Amniotic stem cell (primary cell): ENCODE results near the gene RASD2.
A peak's percentile ranks its signal among the peaks of the same experiment; 100 is the strongest.

Experiments used
- DNase-seq: peaks from one replicate; lab custom pipeline; 2025; lab: John Stamatoyannopoulos, UW

The RASD2 gene

GRCh38 chr22:35560366-35560765 lies 19.7 kb downstream of the RASD2 start:
- DNase-seq = no peak

- no peak for DNase-seq
These were observed 20.2 kb downstream of the RASD2 start for GRCh38 chr22:35560824-35561223.

DNA sequence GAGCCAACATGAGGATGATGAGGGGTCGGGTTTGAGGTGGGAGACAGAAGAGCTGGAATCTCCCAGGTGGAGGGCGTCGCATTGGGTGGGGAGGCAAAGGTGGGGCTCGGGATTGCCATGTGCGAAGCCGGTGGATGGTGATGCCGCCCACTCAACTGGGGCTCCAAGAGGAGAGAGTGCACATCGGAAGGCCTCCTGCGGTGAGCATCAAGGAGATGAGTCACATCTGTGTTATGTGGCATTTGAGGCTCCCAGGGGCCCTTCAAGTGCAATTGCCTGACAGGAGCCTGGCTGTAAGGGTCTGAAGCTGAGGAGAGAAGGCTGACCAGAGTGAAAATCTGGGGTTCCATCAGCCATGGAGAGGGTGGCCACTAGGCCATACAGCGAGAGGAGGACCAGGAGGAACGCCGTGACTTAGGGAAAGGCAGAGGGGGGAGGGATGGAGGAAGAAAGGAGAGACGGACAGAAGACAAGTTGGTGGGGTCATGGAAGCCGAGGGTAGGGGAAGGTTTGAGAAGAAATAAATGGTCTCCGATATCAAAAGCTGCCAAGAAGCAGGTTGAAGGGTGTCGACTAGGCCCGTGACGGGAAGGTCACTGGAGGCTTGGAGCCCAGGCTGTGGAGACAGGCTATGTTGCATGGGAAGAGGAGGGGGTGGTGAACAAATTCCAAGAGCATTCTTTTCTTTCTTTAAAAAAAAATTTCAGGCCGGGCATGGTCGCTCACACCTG lies 21.3 kb downstream of the RASD2 start:
- DNase-seq = no peak

- no peak for DNase-seq
These were observed 22.6 kb downstream of the RASD2 start for GRCh38 chr22:35563211-35563610.

DNA sequence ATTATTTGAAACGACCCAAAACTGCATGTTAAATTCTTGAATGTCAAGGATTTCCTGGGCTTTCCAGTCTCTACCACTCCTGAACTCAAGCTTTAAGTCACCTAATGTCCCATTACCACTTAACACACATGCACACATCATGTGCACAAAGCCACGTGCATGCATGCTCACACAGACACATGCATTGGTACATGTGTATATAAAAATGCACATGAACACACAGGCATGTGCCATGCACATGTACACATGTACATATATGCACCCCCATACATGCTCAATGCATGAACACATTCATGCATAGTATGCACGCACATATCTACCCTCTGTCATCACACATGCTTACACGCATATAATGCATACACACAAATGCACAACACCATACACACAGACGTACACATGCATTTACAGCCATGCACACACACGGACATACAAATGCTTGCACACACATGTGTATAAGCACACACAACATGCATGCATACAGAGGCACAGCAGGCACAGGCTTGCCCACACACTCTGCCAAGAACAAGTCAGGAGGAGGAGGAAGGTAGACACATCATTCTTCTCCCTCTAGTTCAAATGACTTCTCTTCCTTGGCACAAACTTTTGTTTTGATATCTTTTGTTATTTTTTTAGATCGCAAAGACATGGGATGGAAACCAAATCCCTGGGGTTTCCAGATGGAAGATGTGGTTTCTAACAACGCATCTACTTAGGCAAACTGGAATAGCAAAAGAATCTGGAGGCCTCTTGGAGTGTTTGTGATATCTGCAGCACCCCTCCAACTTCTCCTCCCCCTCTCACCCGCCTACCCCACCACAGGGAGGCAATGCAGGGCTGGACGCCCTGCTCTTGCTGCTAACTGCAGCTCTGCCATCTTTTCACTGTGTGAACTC lies 24.6 kb downstream of the RASD2 start:
- no peak for DNase-seq

- DNase-seq = no peak
These were observed 26.9 kb downstream of the RASD2 start for GRCh38 chr22:35567351-35568141.

GRCh38 chr22:35568751-35569739 lies 28.4 kb downstream of the RASD2 start:
- peak; percentile 14 for DNase-seq

DNA sequence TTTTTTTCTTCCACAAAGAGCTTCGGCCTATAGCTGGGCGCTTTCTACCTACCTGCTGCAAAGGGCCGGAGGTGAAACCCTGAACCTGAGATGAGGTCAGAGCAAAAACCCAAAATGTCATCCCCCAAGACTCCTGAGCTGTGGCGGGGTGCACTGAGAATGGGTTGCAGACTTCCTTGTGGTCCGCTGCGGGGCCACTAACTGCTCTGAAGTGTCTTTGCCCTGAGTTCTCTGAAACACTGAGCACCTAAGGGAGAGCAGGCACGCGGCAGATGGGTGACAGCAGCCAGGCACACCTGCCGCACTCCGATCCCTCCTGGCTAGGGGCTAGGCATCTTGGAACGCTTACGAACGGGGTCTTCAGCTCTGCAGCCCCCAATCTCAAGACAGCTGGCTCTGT lies 29.3 kb downstream of the RASD2 start:
- DNase-seq = no peak

- DNase-seq = no peak
These were observed 30.1 kb downstream of the RASD2 start for GRCh38 chr22:35570686-35571194.

GRCh38 chr22:35572556-35572955 lies 31.9 kb downstream of the RASD2 start:
- no peak for DNase-seq

GRCh38 chr22:35575116-35575748 lies 34.6 kb downstream of the RASD2 start:
- DNase-seq = no peak

GRCh38 chr22:35576671-35577070 lies 36.0 kb downstream of the RASD2 start:
- DNase-seq = no peak

- no peak for DNase-seq
These were observed 37.4 kb downstream of the RASD2 start for GRCh38 chr22:35577799-35578659.

DNA sequence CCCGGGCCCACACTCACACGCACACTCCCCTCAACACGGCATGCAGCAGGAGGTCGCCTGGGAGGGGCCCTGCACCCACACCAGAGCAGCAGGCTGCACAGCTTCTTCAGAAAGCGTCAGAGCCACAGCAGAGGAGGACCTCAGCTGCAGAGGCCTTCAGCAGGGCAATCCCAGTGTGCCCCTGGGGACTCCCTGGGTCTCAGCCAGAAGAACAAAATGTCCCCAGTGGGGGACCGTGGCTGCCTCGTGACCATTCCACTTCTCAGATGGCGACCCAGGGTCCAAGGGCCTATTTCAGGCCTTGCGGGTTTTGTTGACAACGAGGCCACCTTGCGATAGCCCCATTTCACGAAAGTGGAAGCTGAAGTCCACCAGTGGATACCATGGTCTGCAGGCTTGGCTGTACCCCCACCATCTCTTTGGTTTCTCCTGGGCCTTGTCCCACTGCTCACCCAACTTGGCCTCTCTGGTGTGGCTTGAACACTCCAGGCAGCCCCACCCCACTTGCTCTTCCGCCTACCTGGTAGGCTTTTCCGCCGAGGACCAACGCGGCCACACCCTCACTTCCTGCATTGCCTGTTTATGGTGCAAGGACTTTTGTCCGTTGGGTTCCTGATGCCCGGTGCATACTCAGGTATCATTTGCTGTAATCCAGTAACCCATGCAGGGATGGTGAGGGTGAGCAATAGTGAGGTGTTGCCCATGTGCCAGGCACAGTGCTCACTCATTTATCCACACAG lies 38.4 kb downstream of the RASD2 start:
- no peak for DNase-seq

DNA sequence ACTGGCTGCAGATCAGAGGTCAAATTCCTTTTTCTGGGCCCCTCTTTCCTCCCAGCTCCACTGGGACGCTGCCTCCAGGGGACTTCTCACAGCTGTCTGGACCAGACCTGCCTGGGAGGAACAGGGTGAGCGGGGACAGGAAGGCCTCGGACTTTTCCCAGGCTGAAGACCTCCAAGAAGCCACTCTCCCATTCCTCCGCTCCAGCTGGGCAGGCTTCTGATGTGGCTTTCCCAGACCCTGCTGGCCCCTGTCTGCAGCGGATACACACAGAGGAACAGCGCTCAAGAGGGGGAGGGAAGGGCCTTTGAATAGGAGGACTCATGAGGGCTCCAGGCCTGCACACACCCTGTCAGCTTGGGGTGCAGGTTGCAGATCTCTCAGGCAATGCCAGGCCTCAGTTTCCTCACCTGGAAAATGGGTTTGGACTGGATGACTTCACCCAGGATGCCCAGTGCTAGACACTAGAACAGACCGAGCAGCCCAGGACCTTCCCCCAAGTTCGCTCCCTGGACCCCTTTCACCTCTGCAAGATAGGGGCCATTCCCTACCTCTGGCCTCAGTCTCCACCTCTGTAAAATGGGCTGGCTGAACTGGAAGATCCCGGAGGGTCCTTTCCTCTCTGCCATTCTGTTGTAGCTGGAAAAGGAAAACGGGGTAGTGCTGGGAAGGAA lies 39.9 kb downstream of the RASD2 start:
- no peak for DNase-seq

- DNase-seq = no peak
These were observed 40.4 kb downstream of the RASD2 start for GRCh38 chr22:35581023-35581413.

DNA sequence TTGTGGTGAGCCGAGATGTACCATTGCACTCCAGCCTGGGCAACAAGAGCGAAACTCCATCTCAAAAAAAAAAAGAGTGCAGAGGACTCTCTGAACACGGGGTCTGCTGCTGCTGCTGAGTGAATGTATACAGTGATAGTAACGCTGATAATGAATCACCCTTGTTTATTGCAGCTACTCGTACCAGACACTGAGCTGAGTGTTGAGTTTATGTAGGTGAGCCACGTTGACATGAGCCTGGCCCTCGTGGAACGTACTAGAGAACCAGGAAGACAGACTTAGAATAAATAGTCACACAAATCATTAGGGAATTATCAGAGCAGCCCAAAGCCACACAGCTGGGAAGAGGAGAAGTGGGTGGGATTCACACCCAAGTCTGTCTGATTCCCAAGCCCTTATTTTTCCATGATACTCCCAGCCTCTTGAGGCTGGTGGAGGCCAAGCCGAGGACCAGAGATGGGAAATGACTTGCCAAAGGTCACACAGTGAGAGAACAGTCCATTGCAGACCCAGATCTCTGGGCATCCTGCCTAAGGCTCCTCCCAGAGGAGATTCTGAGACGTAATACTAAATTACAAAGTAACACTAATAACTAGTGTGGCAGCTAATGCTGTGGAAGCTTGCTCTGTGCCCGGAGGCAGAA lies 41.7 kb downstream of the RASD2 start:
- no peak for DNase-seq
